NT2/D1 (cell line): ENCODE measurements around the gene AKAP9.

Experiments used
- YY1 ChIP-seq: IDR thresholded peaks from 2 replicates; pipeline ENCODE4 v1.6.1; 2011; ENCODE audit not compliant: insufficient read length, insufficient read depth
- ZNF274 ChIP-seq: IDR thresholded peaks from 2 replicates; pipeline ENCODE4 v1.6.1; 2011; ENCODE audit warnings: mild to moderate bottlenecking, low read depth, low read length

GRCh38 chr7:91957232-91957631, 16.6 kb downstream of the AKAP9 start:
- TF ChIP-seq ZNF274, result no peak
- no peak for TF ChIP-seq YY1
